Astrocyte of the spinal cord (primary cell): ENCODE measurements around the gene NIPAL3.
"Not testable (repeated sequence)": the region's sequence is repeated elsewhere in the genome, so short reads cannot be mapped to it uniquely, and the experiment has no call there.

ENCODE experiments used
- DNase-seq: peaks from one replicate; pipeline ENCODE4 v3.0.0; 2011; ENCODE audit warnings: low read depth, low spot score
- H3K4me3 ChIP-seq: 2 replicates; pipeline ENCODE4 v1.5.1; 2011; ENCODE audit warnings: low read depth, mild to moderate bottlenecking, low read length, moderate library complexity
- CTCF ChIP-seq: IDR thresholded peaks from 2 replicates; pipeline ENCODE4 v1.5.1; 2012; ENCODE audit warnings: low read depth, mild to moderate bottlenecking, low read length, inconsistent platforms
- in situ Hi-C: cut with HindIII; loops from 2 replicates; pipeline ENCODE4 v1.10.0; 2017; ENCODE audit warnings: low sequenced_read_pairs

NIPAL3 gene

DNA sequence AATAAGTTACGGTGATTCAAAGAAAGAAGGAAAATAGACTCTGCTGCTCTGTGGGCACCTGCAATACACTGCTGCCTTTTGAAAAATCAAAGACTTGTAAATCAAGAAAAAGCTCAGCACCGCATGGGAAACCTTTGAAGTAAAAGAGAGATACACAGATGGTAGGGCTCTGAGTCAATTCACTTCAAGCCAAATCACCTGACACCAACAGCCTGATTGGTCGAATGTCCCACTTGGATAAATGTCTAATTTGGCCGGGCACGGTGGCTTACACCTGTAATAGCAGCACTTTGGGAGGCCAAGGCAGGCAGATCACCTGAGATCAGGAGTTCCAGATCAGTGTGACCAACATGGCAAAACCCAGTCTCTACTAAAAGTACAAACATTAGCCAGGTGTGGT, 67.8 kb downstream of the NIPAL3 start:
- no peak for DNase-seq
- in situ Hi-C loops = no loop called here
- H3K4me3 ChIP-seq = no peak overlapping the region
- TF ChIP-seq CTCF = no peak

GRCh38 chr1:24484199-24484598, 68.6 kb downstream of the NIPAL3 start:
- no peak overlapping the region for H3K4me3 ChIP-seq
- TF ChIP-seq CTCF = no peak
- in situ Hi-C loops = no loop called here
- DNase-seq = no peak

DNA sequence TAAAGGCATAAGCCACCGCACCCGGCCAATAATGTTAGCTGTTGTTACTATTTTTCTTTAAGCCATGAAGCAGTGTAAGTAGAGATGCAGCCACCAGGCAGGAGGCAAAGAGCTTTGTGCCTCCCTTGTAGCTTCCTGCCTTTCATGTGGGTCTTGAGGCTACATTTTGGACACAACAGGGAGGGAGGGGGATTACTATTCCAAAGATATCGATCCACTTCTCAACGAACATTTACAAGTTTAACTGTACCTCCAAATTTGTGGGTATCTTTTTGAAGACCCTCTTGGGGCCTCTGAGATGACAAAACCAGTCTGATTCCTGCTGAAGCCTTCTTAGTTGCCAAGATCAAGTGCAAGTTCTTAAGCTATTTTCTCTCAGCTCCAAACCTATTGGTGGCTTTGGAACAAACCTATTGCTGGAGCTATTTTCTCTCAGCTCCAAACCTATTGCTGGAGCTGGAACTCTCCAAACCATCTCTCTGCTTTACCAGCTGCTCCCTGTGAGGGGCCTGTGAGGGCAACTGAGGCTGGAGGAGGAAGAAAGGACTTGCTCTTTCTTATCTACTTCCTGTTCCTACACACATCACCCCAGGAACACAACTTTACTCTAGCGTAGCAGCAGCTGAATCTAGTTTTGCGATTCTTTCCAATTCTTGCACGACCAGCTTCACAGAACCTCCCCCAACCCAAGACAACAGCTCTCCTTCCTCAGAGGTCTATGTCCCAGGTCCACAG, 70.9 kb downstream of the NIPAL3 start:
- TF ChIP-seq CTCF = no peak
- in situ Hi-C loops = no loop called here
- no peak for DNase-seq
- no peak overlapping the region for H3K4me3 ChIP-seq

- no peak for DNase-seq
Measured at GRCh38 chr1:24487455-24487854, 71.9 kb downstream of the NIPAL3 start.

DNA sequence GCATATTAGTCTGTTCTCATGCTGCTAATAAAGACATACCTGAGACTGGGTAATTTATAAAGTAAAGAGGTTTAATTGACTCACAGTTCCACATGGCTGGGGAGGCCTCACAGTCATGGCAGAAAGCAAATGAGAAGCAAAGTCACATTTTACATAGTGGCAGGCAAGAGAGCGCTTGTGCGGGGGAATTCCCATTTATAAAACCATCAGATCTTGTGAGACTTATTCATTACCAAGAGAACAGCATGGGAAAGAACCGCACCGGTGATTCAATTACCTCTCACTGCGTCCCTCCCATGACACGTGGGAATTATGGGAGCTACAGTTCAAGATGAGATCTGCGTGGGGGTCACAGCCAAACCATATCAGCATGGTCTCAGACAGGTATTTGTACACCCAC, 72.6 kb downstream of the NIPAL3 start:
- in situ Hi-C loops, H3K4me3 ChIP-seq, DNase-seq: not testable (repeated sequence)

More at GRCh38 chr1:24487455-24487854, 71.9 kb downstream of the NIPAL3 start:
- in situ Hi-C loops = no loop called here
- no peak for TF ChIP-seq CTCF
- H3K4me3 ChIP-seq = no peak overlapping the region

- no peak for DNase-seq
- in situ Hi-C loops = no loop called here
- no peak for TF ChIP-seq CTCF
- H3K4me3 ChIP-seq = no peak overlapping the region
Measured at GRCh38 chr1:24489674-24490073, 74.1 kb downstream of the NIPAL3 start.

GRCh38 chr1:24490101-24490781, 74.6 kb downstream of the NIPAL3 start:
- no peak for DNase-seq
- no peak for TF ChIP-seq CTCF
- H3K4me3 ChIP-seq = no peak overlapping the region
- in situ Hi-C loops = no loop called here
